HEK293T (cell line): Measurements from ENCODE around the gene ACOXL.

Experiments
- ARNT ChIP-seq: fragments of 450-650 bp; IDR thresholded peaks from 2 replicates; pipeline ENCODE4 v1.6.1; 2017; ENCODE audit warnings: mild to moderate bottlenecking
- BHLHE40 ChIP-seq: fragments of 450-650 bp; IDR thresholded peaks from 2 replicates; pipeline ENCODE4 v1.6.1; 2016; ENCODE audit warnings: mild to moderate bottlenecking, moderate library complexity, borderline replicate concordance
- CTBP1 ChIP-seq: fragments of 450-650 bp; IDR thresholded peaks from 2 replicates; pipeline ENCODE4 v1.6.1; 2016; ENCODE audit warnings: borderline replicate concordance
- ELF4 ChIP-seq: fragments of 450-650 bp; IDR thresholded peaks from 2 replicates; pipeline ENCODE4 v1.6.1; 2017; ENCODE audit warnings: antibody characterized with exemption
- FOXA1 ChIP-seq: fragments of 450-650 bp; IDR thresholded peaks from 2 replicates; pipeline ENCODE4 v1.6.1; 2016; ENCODE audit warnings: mild to moderate bottlenecking
- FOXK2 ChIP-seq: fragments of 450-650 bp; IDR thresholded peaks from 2 replicates; pipeline ENCODE4 v1.6.1; 2016; ENCODE audit warnings: mild to moderate bottlenecking
- NFRKB ChIP-seq: fragments of 450-650 bp; IDR thresholded peaks from 2 replicates; pipeline ENCODE4 v1.6.1; 2016; ENCODE audit warnings: mild to moderate bottlenecking, moderate library complexity
- PKNOX1 ChIP-seq: fragments of 450-650 bp; IDR thresholded peaks from 2 replicates; pipeline ENCODE4 v1.6.1; 2016
- SP1 ChIP-seq: fragments of 450-650 bp; IDR thresholded peaks from 2 replicates; pipeline ENCODE4 v1.6.1; 2017
- SUZ12 ChIP-seq: fragments of 450-650 bp; IDR thresholded peaks from 2 replicates; pipeline ENCODE4 v1.6.1; 2016; ENCODE audit warnings: mild to moderate bottlenecking
- TARDBP ChIP-seq: fragments of 450-650 bp; IDR thresholded peaks from 2 replicates; pipeline ENCODE4 v1.6.1; 2016
- ZNF384 ChIP-seq: fragments of 450-650 bp; IDR thresholded peaks from 2 replicates; pipeline ENCODE4 v1.6.1; 2016

GRCh38 chr2:111165084-111165483, 432.7 kb downstream of the ACOXL start:
- no peak for TF ChIP-seq ELF4
- no peak for TF ChIP-seq FOXA1
- TF ChIP-seq SP1 = no peak
- TF ChIP-seq ARNT = no peak
- TF ChIP-seq BHLHE40 = no peak
- TF ChIP-seq NFRKB = no peak
- no peak for TF ChIP-seq FOXK2
- TF ChIP-seq PKNOX1 = no peak
- TF ChIP-seq TARDBP = no peak
- TF ChIP-seq SUZ12 = no peak
- TF ChIP-seq CTBP1 = no peak
- TF ChIP-seq ZNF384 = no peak
